HTERT RPE-1 (cell line): ENCODE data around the gene HSF2BP.
"Not testable (repeated sequence)": the region's sequence is repeated elsewhere in the genome, so short reads cannot be mapped to it uniquely, and the experiment has no call there.

ENCODE experiments used
- in situ Hi-C: fragments of 300-500 bp; cut with MboI; formaldehyde crosslinking; loops from 4 replicates; pipeline ENCODE4 v1.14.3; 2020; ENCODE audit warnings: low sequenced_read_pairs

HSF2BP gene

GRCh38 chr21:43687566-43688399 is 28.5 kb upstream of the HSF2BP start:
- in situ Hi-C loops, result no loop called here

DNA sequence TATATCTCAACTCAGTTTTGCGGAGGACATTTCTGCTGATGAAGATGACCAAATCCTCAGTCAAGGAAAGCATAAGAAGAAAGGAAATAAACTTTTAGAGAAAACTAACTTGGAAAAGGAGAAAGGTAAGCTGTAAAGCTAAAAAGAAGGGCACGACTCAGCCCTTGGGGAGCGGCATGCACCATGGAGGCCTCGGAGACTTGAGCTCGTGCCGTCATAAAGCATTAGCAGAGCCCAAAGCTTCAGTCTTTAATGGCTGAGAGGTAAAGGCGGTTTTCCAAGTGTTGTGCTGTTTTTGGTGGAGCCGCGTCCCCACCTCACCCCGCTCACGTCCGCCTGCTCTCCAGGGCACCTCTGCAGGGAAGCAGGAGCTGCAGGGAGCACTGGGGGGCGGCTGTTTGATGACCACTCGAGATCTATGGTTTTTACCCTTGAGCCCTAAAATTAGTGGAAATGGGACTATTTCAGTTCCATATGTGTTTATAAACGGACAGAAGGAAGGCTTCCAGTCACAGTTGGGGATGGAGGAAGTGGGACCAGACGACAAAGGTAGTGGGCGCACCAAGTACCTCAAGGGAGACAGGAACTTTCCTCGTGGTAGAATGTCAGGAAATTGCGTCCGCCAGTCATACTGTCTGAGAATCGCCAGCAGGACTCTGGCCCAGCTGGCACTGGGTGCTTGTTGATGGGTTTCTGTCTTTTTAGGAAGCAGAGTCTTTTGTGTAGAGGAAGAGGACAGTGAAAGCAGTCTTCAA is 27.7 kb upstream of the HSF2BP start:
- in situ Hi-C loops, result no loop called here

- in situ Hi-C loops, result no loop called here
Measured at GRCh38 chr21:43684424-43684823, 25.1 kb upstream of the HSF2BP start.

DNA sequence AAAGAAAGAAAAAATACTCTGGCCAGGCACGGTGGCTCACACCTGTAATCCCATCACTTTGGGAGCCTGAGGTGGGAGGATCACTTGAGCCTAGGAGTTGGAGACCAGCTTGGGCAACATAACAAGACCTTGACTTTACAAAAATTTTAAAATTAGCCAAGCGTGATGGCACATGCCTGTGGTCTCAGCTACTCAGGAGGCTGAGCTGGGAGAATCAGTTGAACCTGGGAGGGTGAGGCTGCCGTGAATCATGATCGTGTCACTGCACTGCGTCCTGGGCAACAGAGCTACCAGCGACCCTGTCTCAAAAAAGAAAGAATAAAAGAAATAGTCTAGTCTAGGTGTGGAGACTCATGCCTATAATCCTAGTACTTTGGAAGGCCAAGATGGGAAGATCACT is 22.4 kb upstream of the HSF2BP start:
- in situ Hi-C loops, result no loop called here

- in situ Hi-C loops, result not testable (repeated sequence)
Measured at GRCh38 chr21:43680421-43680820, 21.1 kb upstream of the HSF2BP start.

- in situ Hi-C loops, result no loop called here
Measured at GRCh38 chr21:43679951-43680350, 20.7 kb upstream of the HSF2BP start.

DNA sequence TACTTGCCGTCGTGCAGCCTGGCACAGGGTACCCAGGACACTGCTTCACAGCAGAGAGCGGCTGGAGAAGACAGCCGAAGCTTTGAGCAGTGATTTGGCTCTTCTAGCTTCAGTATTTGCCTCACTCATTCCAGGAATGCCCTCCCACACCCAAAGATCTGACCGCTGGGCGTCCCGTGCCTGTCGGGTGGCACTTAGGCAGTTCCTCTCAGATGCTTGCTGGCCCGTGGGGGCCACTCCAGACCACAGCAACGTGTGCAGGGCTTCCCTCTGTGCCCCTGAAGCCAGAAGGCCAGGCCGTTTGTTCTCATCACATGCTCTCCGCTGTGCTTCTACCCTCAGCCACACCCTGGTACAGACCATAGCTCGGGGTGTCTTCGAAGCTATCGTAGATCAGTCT is 17.1 kb upstream of the HSF2BP start:
- in situ Hi-C loops, result no loop called here

DNA sequence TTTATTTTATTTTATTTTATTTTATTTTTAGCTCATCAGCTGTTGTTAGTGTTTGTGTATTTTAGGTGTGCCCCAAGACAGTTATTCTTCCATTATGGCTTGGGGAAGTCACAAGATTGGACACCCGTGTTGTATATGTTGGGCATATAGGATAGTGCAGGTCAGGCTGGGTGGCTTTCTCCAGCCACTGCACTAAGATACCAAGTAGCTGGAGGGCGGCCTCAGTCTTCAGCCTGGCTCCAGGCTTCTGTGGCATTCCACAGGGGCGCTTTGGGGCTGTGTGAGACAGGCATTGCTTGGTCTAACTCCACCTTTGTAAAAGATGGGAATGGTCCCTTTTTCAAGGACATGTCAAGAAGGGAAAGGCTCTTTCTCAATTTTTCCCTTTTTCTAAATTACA is 16.6 kb upstream of the HSF2BP start:
- in situ Hi-C loops, result no loop called here

DNA sequence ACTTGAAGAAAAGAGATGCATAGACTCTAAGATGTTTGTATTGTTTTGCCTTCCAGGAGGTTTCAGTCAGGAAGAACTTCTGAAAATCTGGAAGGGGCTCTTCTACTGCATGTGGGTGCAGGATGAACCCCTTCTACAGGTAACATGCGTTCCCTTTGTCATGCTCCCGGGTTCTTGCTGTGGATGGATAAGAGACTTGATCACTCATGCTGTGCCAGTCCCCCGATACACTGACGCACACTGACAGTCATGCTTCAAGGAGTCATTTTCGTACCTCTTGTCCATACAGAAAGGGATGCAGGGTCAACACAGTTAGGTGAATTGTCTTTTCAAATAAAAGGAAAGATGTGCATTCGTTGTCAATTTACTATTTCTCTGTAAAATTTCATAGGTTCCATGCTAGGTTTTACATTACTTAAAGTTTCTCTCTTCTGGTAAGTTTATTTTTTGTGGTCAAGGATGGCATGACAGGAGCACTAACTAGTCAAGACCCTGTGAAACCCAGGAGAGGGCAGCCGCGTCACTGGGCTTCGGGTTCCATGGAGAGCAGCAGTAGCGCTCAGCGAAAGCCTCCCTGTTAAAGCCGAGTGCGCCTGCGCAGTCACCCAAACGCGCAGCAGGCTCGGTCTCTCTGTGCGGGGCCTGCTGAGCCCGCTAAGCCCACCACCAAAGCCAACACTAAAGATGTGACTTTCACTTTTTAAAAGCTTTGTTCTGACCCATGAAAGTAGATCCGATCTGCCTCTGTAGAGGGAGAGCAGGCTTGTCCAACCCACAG is 10.7 kb upstream of the HSF2BP start:
- in situ Hi-C loops, result no loop called here

GRCh38 chr21:43667191-43667904 is 8.1 kb upstream of the HSF2BP start:
- in situ Hi-C loops, result no loop called here

DNA sequence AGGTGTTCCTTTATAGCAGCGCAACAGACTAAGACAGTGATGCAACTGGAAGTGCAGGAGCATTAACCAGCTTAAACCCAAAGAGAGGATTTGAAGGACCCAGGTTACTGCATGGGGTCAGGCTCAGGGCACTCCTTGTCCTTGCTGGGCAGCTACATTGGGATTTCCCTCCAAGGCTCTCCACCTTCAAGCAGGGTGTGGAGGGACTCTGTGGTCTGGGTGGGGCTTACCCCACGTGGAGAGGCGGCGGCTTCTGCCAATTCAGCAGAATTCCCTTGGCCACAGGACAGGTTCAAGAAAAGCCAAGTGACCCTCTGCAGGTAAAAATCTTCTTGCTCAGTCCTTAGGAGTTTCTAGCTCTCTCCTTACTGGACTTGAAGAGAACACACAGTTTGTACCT is 6.6 kb upstream of the HSF2BP start:
- in situ Hi-C loops, result no loop called here

DNA sequence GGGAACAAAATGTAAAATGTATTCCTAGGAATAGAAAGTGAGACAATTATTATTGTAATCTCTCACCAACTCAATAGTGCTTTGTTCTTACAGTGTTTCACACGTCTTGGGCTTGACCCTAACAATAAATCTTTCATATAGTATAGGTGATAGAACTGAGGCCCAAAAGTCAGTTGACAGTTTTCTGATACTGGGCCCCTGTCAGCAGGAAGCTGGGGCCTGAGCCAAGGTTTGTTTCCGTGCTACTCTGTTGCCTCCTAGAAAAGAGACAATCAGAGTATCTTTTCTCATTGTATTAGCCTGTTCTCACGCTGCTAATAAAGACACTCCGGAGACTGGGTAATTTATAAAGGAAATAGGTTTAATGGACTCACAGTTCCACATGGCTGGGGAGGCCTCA is 5.1 kb upstream of the HSF2BP start:
- in situ Hi-C loops, result no loop called here

DNA sequence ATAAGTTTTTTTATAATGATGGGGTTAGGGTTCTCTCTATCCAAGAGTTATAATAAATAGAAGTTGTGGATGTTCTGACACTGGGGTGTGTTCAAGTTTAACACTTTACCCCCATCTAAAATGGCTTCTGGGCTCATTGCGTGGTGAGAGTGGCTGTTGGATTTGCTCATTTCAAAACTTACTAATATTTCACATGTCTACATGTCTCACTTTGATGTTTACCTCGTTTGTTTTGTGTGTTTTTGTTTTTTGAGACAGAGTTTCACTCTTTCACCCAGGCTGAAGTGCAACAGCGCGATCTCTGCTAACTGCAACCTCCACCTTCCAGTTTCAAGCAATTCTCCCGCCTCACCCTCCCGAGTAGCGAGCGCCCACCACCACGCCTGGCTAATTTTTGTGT is 3.7 kb upstream of the HSF2BP start:
- in situ Hi-C loops, result no loop called here

- in situ Hi-C loops, result no loop called here
Measured at GRCh38 chr21:43662286-43662685, 3.0 kb upstream of the HSF2BP start.

- in situ Hi-C loops, result no loop called here
Measured at GRCh38 chr21:43658769-43659135, 536 bp downstream of the HSF2BP start.

DNA sequence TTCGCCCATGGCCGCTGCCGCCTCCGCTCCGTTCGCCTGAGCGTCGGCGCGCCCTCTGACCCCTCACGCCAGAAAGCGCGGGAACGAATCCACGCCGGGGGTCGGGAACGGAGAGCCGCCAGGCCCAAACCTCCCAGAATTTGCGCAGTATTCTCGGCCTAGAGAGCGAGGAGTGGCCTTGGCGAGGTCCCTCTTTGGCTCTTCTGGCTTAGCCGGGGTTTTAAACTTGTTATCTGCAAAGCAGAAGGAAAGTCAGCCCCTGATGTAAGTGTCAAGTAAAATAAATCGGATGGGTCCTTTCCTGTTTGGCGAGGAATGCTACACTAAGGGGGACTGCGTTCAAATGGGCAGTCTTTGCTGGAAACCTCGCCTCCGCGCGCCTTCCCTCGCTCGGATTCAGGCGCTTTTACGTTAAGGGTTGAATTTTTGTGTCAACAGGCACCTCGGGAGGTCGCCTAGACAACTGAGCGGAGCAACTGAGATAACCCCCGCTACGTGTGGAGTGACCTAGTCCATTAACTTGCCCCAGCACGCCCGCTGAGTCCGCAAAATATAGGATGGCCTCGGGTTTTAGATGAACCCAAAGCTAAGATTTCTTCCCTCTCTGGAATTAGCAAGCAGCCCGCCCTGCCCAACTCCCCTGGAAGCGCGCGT is 1.1 kb downstream of the HSF2BP start:
- in situ Hi-C loops, result no loop called here

DNA sequence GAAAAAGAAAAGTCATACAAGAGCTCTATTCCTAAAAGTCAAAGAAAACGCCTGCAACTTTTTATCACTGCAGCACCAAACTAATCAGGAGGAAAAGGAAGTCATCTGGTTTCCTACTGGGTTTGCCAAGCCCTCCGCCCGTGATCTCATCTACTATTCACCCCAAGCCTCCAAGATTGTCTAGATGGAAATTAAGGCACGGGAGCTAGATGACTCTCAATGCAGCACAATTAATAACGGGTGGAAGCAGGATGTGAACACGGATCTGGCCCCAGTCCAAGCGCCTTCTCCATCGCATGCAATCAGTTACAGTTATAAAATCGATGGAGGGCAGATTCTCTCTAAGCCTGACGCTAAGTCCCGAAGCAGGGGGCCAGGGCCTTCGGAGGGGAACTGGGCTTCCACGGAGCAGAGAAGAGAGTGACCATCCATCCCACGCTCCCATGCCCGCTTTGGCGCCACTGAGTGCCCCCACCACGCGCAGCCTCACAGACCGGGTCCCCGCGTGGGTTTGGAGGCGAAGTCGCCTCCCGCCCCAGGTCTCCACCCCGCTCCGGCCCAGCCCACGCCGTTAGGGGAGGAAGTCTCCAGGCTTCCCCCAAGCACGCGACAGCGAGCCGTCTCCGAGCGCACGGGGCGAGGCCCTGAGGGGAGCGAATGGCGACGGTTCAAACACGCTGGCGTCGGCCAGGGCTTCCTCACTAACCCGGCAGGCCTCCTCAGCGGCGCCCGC is 1.8 kb downstream of the HSF2BP start:
- in situ Hi-C loops, result no loop called here

DNA sequence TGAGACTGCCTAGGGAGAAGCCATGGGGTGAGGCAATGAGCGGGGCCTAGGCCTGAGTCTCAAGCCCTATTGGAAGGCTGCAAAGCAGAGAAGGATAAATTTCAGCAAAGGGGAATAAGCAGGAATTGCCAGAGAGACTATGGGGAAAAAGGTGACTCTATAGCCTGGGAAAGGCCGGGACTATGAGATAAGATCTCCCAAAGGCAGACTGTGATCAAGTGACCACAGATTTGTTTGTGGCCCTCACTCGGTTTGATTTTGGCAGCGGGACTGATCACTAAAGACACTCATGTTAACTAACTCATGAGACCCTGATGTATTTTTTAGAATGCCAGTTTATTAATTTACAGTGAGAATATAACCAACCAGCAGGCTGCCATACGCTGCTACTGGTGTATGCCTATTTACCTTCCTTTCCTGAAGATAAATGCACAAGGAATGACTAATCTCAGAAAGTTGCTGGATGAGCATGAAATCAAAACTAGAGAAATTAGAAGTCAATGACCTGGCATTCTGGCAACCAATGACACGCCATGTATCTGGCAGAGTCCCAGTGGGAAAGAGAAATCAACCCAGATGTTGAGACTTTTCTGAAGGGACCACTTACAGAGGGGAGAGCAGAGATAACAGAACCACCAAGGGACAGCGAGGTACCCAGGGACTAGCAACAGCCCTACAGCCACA is 4.3 kb downstream of the HSF2BP start:
- in situ Hi-C loops, result no loop called here

DNA sequence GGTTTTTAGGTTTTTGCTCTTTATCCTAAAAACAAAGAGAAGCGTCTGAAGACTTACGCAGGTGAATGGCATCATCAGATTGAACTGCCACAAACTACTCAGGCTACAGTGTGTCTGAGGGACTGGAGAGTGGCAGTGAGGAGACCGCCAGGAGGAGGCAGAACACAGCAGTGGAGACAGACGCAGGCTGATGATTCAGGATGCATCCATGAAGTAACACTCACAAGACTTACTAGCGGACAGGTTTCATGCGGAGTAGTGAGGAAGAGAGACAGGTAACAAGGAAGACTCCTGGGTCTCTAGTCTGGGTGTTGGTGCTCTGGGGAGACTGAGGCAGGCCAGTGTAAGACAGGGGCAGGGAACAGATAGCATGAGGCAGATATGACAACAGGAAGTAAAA is 5.7 kb downstream of the HSF2BP start:
- in situ Hi-C loops, result no loop called here
